ENCODE results near the gene CHPF. TPM values are rescaled to one million over a fixed set of nuclear protein-coding genes. Genes with fewer than 3 reads are reported as not detected.

CHPF gene
- total and polyA plus RNA-seq, 11 donors: 74.1 to 209 (median 138) TPM

DNA sequence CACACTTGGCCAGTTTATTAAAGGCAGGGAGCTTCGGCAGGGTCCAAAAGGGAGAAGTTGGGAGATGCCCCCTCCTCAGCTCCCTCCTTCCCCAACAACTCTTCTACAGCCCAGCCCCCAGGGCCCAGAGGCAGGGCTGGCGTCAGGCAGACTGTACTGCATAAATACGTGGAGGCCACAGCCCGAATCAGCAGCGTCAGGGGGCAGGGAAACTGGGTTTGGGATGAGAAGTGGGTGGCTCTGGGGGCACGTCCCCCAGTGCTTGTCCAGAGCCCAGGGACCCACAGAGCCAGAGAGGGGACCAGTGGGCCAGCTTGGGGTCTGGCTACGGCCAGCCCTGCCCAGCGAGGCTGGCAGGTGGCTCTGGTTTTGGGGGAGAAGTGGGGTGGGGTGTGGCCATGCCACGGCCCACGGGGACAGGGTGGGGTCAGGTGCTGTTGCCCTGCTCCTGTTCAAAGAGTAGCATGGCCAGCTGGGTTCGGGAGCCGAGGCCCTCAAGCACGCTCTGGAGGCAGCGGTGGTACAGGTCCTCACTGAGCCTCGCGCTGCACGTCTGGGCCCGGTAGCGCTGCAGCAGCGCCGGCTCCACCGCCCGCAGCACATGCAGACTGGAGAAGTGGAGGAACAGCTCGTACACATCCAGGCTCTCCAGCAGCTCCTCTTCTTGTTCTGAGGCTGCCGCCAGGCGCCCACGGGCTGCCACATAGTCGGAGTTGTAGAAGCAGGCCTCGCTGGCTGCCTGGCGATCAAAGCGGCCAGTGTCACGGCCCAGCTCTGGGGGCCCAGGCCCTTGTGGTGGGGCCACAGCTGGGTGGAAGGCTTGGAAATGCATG is 4.4 kb downstream of the CHPF start:
- Histone ChIP-seq H3K27ac (peak overlapping the region in 1 of 12 donors; percentile 29), H3K27me3 (peaks cover 0 to 13% (median 0%) of the 10 kb centered on the region in 9 donors), H3K9me3 (no peaks in the 10 kb centered on the region), H3K36me3 (peaks cover 0 to 32% (median 27%) of the 10 kb centered on the region in 9 donors), H3K4me1 (peaks cover 0 to 46% (median 26%) of the 10 kb centered on the region in 12 donors), H3K4me3 (no peak overlapping the region)
- no peak for ATAC-seq
- 87 to 91% (median 88%) methylated on average over 22 to 32 of the region's 32 CpGs for WGBS, 4 donors
- no peak for DNase-seq
- intact Hi-C loops (cut with DNase I): loop anchor here in 1 of 10 donors (5.0 kb wide), 1 partner anchor 148 kb away; no protein-coding TSS in a partner anchor
- TF ChIP-seq POLR2A (IDR thresholded peaks at IDR 0.05) (no peak), CTCF (IDR thresholded peaks at IDR 0.05) (no peak)

GRCh38 chr2:219538504-219538951 is 5.1 kb downstream of the CHPF start:
- peaks cover 0 to 32% (median 27%) of the 10 kb centered on the region in 9 donors for H3K36me3 ChIP-seq
- no peak for DNase-seq
- H3K9me3 ChIP-seq: no peaks in the 10 kb centered on the region
- H3K4me3 ChIP-seq: no peak overlapping the region
- no peak for TF ChIP-seq CTCF (IDR thresholded peaks at IDR 0.05)
- TF ChIP-seq POLR2A (IDR thresholded peaks at IDR 0.05): no peak
- peaks cover 0 to 42% (median 21%) of the 10 kb centered on the region in 12 donors for H3K4me1 ChIP-seq
- H3K27me3 ChIP-seq: peaks cover 0 to 12% (median 0%) of the 10 kb centered on the region in 9 donors
- 35 to 48% (median 43%) methylated on average over 6 of the region's 6 CpGs for WGBS, 4 donors
- H3K27ac ChIP-seq: peak overlapping the region in 2 of 12 donors; percentile 29
- intact Hi-C loops (cut with DNase I): loop anchor here in 1 of 10 donors (5.0 kb wide), 1 partner anchor 149 kb away; no protein-coding TSS in a partner anchor
- no peak for ATAC-seq

DNA sequence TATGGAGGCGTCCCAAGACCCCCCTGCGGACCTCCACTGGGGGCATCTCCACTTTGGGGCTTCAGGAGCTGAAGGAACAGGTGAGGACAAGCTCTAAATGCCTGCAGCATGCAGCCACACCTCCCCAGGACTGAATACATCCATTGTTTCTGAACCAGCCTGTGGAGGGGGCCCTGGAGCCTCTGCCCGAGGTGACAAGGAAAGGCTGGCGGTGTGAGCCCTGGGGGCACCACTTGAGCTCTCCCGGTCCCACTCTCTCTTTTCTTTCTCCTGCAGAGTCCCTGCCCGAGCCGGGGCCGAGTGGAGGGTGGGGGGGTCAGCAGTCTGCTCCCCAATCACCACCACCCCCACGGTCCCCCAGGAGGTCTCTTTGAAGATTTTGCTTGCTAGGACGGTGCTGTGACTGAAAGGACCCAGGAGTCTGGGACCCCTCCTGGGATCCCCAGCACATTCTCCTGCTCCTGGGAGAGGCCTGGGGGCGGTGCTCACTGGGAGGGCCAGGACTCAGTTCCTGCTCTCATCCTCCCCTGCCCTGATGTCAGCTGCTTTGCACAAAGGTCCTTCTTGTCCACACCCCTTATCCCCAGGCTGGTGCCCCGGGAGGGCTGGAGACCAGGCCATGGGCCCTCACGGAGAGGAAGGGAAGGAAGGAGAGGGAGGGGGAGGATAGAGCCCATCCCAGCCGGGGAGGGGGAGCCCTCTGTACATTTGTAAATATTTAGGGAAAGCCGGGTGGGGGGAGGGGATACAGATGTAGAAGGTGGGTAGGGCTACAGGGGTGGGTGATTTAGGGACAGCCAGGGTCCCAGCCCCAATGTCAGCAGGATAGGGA is 5.7 kb downstream of the CHPF start:
- intact Hi-C loops (cut with DNase I): loop anchor here in 1 of 10 donors (5.0 kb wide), 1 partner anchor 149 kb away; no protein-coding TSS in a partner anchor
- peaks cover 0 to 36% (median 18%) of the 10 kb centered on the region in 12 donors for H3K4me1 ChIP-seq
- no peak overlapping the region for H3K4me3 ChIP-seq
- TF ChIP-seq CTCF (IDR thresholded peaks at IDR 0.05) (no peak), POLR2A (IDR thresholded peaks at IDR 0.05) (no peak)
- DNase-seq (no peak), ATAC-seq (no peak)
- H3K36me3 ChIP-seq: peaks cover 0 to 32% (median 27%) of the 10 kb centered on the region in 9 donors
- H3K27ac ChIP-seq: peak overlapping the region in 2 of 12 donors; percentile 29
- H3K27me3 ChIP-seq: peaks cover 0 to 12% (median 2%) of the 10 kb centered on the region in 9 donors
- H3K9me3 ChIP-seq: no peaks in the 10 kb centered on the region
- WGBS, 4 donors: 42 to 54% (median 48%) methylated on average over 10 to 14 of the region's 15 CpGs
